K562 (cell line): ENCODE results near the gene FAM219A. TPM values are rescaled to one million over a fixed set of nuclear protein-coding genes. Genes with fewer than 3 reads are reported as not detected.

Experiments
- ATAC-seq: fragments of 200-7000 bp; cut with Tn5 transposase; 3 replicates; pipeline ENCODE4 v1.9.1; 2020; ENCODE audit warnings: moderate library complexity
- BruUV-seq: library from RNA; stranded (reverse); fragments of 400-500 nt; replicated peaks from 2 replicates; lab custom pipeline; 2021; lab: Mats Ljungman, UMichigan
- CTCF ChIA-PET: fragments of 300-600 bp; formaldehyde crosslinking; extraction: SDS; loops from one replicate; lab custom pipeline; 2021; ENCODE audit warnings: low intra/inter-chr PET ratio; lab: Yijun Ruan, JAX
- POLR2A ChIA-PET: fragments of 300-600, 350-650 bp; sonication (Branson Sonifier 250); formaldehyde crosslinking; extraction: SDS; loops from one replicate; lab custom pipeline; 2021; ENCODE audit warnings: antibody characterized with exemption, inconsistent platforms; lab: Yijun Ruan, JAX
- DNase-seq, 4 experiments: peaks; one replicate each; pipeline versions ENCODE4 v3.0.0 to v3.0.0-alpha.2; 2011 to 2018; ENCODE audit warnings: low spot score in 3 of 4, mixed read lengths in 3 of 4; ENCODE audit errors: extremely low read depth in 1 of 4
- FAIRE-seq: peaks from 2 replicates; lab custom pipeline; 2011; peaks lifted over from hg19 to GRCh38; lab: Jason Lieb, UNC
- H2AFZ ChIP-seq: 2 replicates; pipeline ENCODE4 v1.6.0; 2011; ENCODE audit warnings: low read depth, low read length, control low read depth, inconsistent platforms
- H3K27ac ChIP-seq: fragments of 200-600 bp; 3 replicates; pipeline ENCODE4 v1.8.0; 2011; ENCODE audit warnings: low read depth, mild to moderate bottlenecking, control low read depth, inconsistent platforms, low read length, moderate library complexity, mixed read lengths; ENCODE audit errors: extremely low read depth
- H3K27me3 ChIP-seq, 2 experiments: fragments of 300-600 bp in 1 of 2; 2 replicates in 1 of 2; 3 replicates in 1 of 2; pipeline versions ENCODE4 v1.6.0 to v1.8.0; 2011; ENCODE audit warnings: inconsistent platforms in 2 of 2, low read length in 2 of 2, mild to moderate bottlenecking in 1 of 2, mixed read lengths in 1 of 2, moderate library complexity in 1 of 2; ENCODE audit not compliant: control insufficient read depth in 2 of 2, insufficient read depth in 2 of 2
- H3K36me3 ChIP-seq: fragments of 300-600 bp; 3 replicates; pipeline ENCODE4 v1.8.0; 2011; ENCODE audit warnings: mild to moderate bottlenecking, low read length, inconsistent platforms; ENCODE audit not compliant: control insufficient read depth, insufficient read depth
- H3K4me1 ChIP-seq, 2 experiments: fragments of 200-600 bp in 1 of 2; replicated peaks in 1 of 2; 2 replicates in 1 of 2; 3 replicates in 1 of 2; pipeline versions ENCODE4 v1.5.1 to v1.8.0; 2011; ENCODE audit warnings: inconsistent platforms in 2 of 2, low read length in 2 of 2, mild to moderate bottlenecking in 1 of 2, mixed read lengths in 1 of 2, moderate library complexity in 1 of 2; ENCODE audit not compliant: control insufficient read depth in 2 of 2, insufficient read depth in 2 of 2
- H3K4me2 ChIP-seq: 2 replicates; pipeline ENCODE4 v1.6.1; 2011; ENCODE audit warnings: low read length, control low read depth, inconsistent platforms, mixed read lengths; ENCODE audit not compliant: insufficient read depth
- H3K4me3 ChIP-seq: fragments of 200-600 bp; sonication (generic), shearing (Covaris generic); 2 replicates; pipeline ENCODE4 v1.5.1; 2016; ENCODE audit warnings: control low read depth, inconsistent platforms
- H3K79me2 ChIP-seq: fragments of 200-600 bp; 3 replicates; pipeline ENCODE4 v1.8.0; 2011; ENCODE audit warnings: low read length, inconsistent platforms; ENCODE audit not compliant: control insufficient read depth, insufficient read depth
- H3K9ac ChIP-seq, 2 experiments: 2 replicates each; pipeline versions ENCODE4 v1.6.0 to v1.6.1; 2011; ENCODE audit warnings: low read depth in 2 of 2, low read length in 2 of 2, control low read depth in 1 of 2, inconsistent platforms in 1 of 2, mild to moderate bottlenecking in 1 of 2, mixed read lengths in 1 of 2; ENCODE audit not compliant: insufficient read depth in 1 of 2
- H3K9me1 ChIP-seq: one replicate; pipeline ENCODE4 v1.6.0; 2011; ENCODE audit warnings: inconsistent platforms, mild to moderate bottlenecking, low read length, moderate library complexity; ENCODE audit not compliant: control insufficient read depth, insufficient read depth
- H3K9me3 ChIP-seq: replicated peaks from 2 replicates; pipeline ENCODE4 v1.5.1; 2011; ENCODE audit warnings: low read depth, low read length, inconsistent platforms; ENCODE audit not compliant: control insufficient read depth, insufficient read depth
- H4K20me1 ChIP-seq: replicated peaks from 2 replicates; pipeline ENCODE4 v1.6.1; 2011; ENCODE audit warnings: low read length, inconsistent platforms, mixed read lengths; ENCODE audit not compliant: control insufficient read depth, insufficient read depth
- CTBP1 ChIP-seq: fragments of 450-650 bp; IDR thresholded peaks from 2 replicates; pipeline ENCODE4 v1.6.1; 2016; ENCODE audit warnings: borderline replicate concordance
- CTCF ChIP-seq, 3 experiments: IDR thresholded peaks in 2 of 3; conservative IDR thresholded peaks in 1 of 3; 2 replicates each; pipeline ENCODE4 v1.5.1; 2011 to 2012; ENCODE audit warnings: low read length in 3 of 3, mild to moderate bottlenecking in 3 of 3, control low read depth in 2 of 3, improper control_type of control experiment in 1 of 3, inconsistent platforms in 1 of 3, low read depth in 1 of 3, mixed read lengths in 1 of 3, moderate library complexity in 1 of 3; ENCODE audit not compliant: insufficient read depth in 2 of 3
- ETV1 ChIP-seq: fragments of 450-650 bp; conservative IDR thresholded peaks from 2 replicates; pipeline ENCODE4 v1.6.1; 2016; ENCODE audit warnings: missing genetic modification characterization, control low read depth, low read depth, missing compliant biosample characterization
- GATA2 ChIP-seq: sonication (generic); formaldehyde crosslinking; IDR thresholded peaks from 2 replicates; pipeline ENCODE4 v1.4.0; 2020; ENCODE audit warnings: mild to moderate bottlenecking, missing genetic modification reagents
- ZC3H8 ChIP-seq: fragments of 450-650 bp; IDR thresholded peaks from 2 replicates; pipeline ENCODE4 v1.6.1; 2017
- ZNF134 ChIP-seq: fragments of 250-450 bp; sonication (Bioruptor Pico); conservative IDR thresholded peaks from 2 replicates; pipeline ENCODE4 v1.4.0; 2020
- ZNF77 ChIP-seq: fragments of 250-450 bp; sonication (Bioruptor Pico); IDR thresholded peaks from 2 replicates; pipeline ENCODE4 v1.5.0; 2020
- WGBS: fragments of 100-300 bp; shearing (Covaris generic); methylation state at CpG from one replicate; pipeline ENCODE4 v1.1.6; 2016; ENCODE audit warnings: low coverage, mixed read lengths; ENCODE audit not compliant: insufficient coverage; ENCODE audit errors: missing lambda C conversion rate; 5-methylcytosine and 5-hydroxymethylcytosine counted together
- in situ Hi-C: fragments of 300-500 bp; cut with MboI; formaldehyde crosslinking; loops from 4 replicates; pipeline ENCODE4 v1.15.0; 2018; ENCODE audit warnings: inconsistent platforms, mixed read lengths
- intact Hi-C: fragments of 100-400 bp; cut with micrococcal nuclease; formaldehyde crosslinking; loops from 2 replicates; pipeline ENCODE4 v1.14.2; 2022
- polyA plus RNA-seq, 8 experiments: library from polyadenylated mRNA; depleted of rRNA in 4 of 8; stranded (reverse) in 5 of 8; unstranded in 3 of 8; fragments of >200 nt; fragmentation: Nextera tagmentation in 2 of 8; fragmentation: Illumina TruSeq in 1 of 8; extraction: Ambion mirVana in 2 of 8; extraction: Trizol in 1 of 8; gene quantifications; 2 replicates each; pipeline versions ENCODE4 v1.2.1 to v1.2.3, GENCODE V29; 2011 to 2014; ENCODE audit warnings: inconsistent platforms in 1 of 8, missing spikeins in 1 of 8
- total RNA-seq, 7 experiments: library from RNA; depleted of rRNA in 6 of 7; stranded (reverse); fragments of >200 nt in 6 of 7; fragmentation: Illumina TruSeq in 2 of 7; extraction: Trizol in 2 of 7; gene quantifications; 2 replicates each; pipeline versions ENCODE4 v1.2.1 to v1.2.3, GENCODE V29; 2011 to 2021; ENCODE audit warnings: low replicate concordance in 1 of 7
- TF ChIP-seq, protein P1 (sequence below): fragments of 450-650 bp; formaldehyde crosslinking; IDR thresholded peaks from 2 replicates; pipeline ENCODE4 v1.4.0; 2020; ENCODE audit warnings: mild to moderate bottlenecking, moderate library complexity
- TF ChIP-seq, protein P2 (sequence below), 2 experiments: IDR thresholded peaks; 2 replicates each; pipeline ENCODE4 v1.6.1; 2011; ENCODE audit warnings: borderline replicate concordance in 1 of 2, control low read depth in 1 of 2, low read depth in 1 of 2, low read length in 1 of 2, mild to moderate bottlenecking in 1 of 2, mixed read lengths in 1 of 2, moderate library complexity in 1 of 2; ENCODE audit not compliant: insufficient read depth in 1 of 2, insufficient read length in 1 of 2, poor library complexity in 1 of 2, severe bottlenecking in 1 of 2; ENCODE audit errors: extremely low read depth in 1 of 2
- TF ChIP-seq, protein P3 (sequence below): fragments of 200-800 bp; sonication (Bioruptor generic); IDR thresholded peaks from 2 replicates; pipeline ENCODE4 v1.6.1; 2016; ENCODE audit warnings: missing genetic modification characterization, missing compliant biosample characterization

FAM219A gene
- total and polyA plus RNA-seq, 9 of the 15 experiments (the other 6 are each of a cell fraction or from before 2014, with no cell fraction given): 0.63 to 8.6 (median 2.9) TPM

GRCh38 chr9:34375901-34376595 lies 82.3 kb downstream of the FAM219A start:
- Histone ChIP-seq H2AFZ (peak overlapping the region; percentile 78), H3K36me3 (no peaks in the 10 kb centered on the region), H4K20me1 (no peaks in the 10 kb centered on the region), H3K4me1 (peaks cover 8 to 35% of the 10 kb centered on the region in 2 experiments; a peak in 4 of 5 replicates), H3K27me3 (no peaks in the 10 kb centered on the region), H3K9me3 (no peaks in the 10 kb centered on the region), H3K27ac (no peak overlapping the region), H3K79me2 (no peaks in the 10 kb centered on the region), H3K9ac (peak overlapping the region; percentile 29 to 91; a peak in 3 of 4 replicates), H3K9me1 (no peaks in the 10 kb centered on the region), H3K4me2 (peak overlapping the region; percentile 81), H3K4me3 (peak overlapping the region; percentile 45)
- in situ Hi-C loops (no loop called here), intact Hi-C loops (no loop called here)
- peak; percentile 42 to 51 (median 48) for DNase-seq
- CTCF ChIA-PET: no interaction called here
- POLR2A ChIA-PET: interaction anchor here (0.6 to 1.8 kb wide), 4 partner anchors 42 to 63 kb away, joined by 3 to 6 read pairs (median 3); no protein-coding TSS in a partner anchor
- WGBS: 21% methylated on average over 18 of the region's 22 CpGs
- TSS peak; percentile 71 for BruUV-seq
- peak; percentile 41; the same call in 1 of the 2 replicates for TF ChIP-seq CTBP1
- TF ChIP-seq GATA2: peak; percentile 36; the same call in 1 of the 2 replicates
- TF ChIP-seq, protein P1, sequence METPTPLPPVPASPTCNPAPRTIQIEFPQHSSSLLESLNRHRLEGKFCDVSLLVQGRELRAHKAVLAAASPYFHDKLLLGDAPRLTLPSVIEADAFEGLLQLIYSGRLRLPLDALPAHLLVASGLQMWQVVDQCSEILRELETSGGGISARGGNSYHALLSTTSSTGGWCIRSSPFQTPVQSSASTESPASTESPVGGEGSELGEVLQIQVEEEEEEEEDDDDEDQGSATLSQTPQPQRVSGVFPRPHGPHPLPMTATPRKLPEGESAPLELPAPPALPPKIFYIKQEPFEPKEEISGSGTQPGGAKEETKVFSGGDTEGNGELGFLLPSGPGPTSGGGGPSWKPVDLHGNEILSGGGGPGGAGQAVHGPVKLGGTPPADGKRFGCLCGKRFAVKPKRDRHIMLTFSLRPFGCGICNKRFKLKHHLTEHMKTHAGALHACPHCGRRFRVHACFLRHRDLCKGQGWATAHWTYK (CRISPR knock-in tag): no peak
- TF ChIP-seq ZNF134 (CRISPR knock-in tag): peak; percentile 79
- TF ChIP-seq CTCF (IDR thresholded peaks at IDR 0.05 in 2 of 3, conservative IDR thresholded peaks at IDR 0.05 in 1 of 3; ENCODE audit: insufficient read depth in 2 of 3, low read depth in 1 of 3, low read length in 3 of 3): peak in 2 of 3 experiments; percentile 15 to 30; a peak in 1 of 6 replicates
- TF ChIP-seq, protein P2, sequence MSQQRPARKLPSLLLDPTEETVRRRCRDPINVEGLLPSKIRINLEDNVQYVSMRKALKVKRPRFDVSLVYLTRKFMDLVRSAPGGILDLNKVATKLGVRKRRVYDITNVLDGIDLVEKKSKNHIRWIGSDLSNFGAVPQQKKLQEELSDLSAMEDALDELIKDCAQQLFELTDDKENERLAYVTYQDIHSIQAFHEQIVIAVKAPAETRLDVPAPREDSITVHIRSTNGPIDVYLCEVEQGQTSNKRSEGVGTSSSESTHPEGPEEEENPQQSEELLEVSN (IDR thresholded peaks at IDR 0.05; ENCODE audit: borderline replicate concordance in 1 of 2, extremely low read depth in 1 of 2, insufficient read depth in 1 of 2, insufficient read length in 1 of 2, low read depth in 1 of 2, low read length in 1 of 2, poor library complexity in 1 of 2, severe bottlenecking in 1 of 2): peak in 1 of 2 experiments; percentile 14
- peak; percentile 49 for TF ChIP-seq ETV1 (tag)
- TF ChIP-seq ZNF77 (CRISPR knock-in tag): no peak
- no peak for TF ChIP-seq ZC3H8
- TF ChIP-seq, protein P3, sequence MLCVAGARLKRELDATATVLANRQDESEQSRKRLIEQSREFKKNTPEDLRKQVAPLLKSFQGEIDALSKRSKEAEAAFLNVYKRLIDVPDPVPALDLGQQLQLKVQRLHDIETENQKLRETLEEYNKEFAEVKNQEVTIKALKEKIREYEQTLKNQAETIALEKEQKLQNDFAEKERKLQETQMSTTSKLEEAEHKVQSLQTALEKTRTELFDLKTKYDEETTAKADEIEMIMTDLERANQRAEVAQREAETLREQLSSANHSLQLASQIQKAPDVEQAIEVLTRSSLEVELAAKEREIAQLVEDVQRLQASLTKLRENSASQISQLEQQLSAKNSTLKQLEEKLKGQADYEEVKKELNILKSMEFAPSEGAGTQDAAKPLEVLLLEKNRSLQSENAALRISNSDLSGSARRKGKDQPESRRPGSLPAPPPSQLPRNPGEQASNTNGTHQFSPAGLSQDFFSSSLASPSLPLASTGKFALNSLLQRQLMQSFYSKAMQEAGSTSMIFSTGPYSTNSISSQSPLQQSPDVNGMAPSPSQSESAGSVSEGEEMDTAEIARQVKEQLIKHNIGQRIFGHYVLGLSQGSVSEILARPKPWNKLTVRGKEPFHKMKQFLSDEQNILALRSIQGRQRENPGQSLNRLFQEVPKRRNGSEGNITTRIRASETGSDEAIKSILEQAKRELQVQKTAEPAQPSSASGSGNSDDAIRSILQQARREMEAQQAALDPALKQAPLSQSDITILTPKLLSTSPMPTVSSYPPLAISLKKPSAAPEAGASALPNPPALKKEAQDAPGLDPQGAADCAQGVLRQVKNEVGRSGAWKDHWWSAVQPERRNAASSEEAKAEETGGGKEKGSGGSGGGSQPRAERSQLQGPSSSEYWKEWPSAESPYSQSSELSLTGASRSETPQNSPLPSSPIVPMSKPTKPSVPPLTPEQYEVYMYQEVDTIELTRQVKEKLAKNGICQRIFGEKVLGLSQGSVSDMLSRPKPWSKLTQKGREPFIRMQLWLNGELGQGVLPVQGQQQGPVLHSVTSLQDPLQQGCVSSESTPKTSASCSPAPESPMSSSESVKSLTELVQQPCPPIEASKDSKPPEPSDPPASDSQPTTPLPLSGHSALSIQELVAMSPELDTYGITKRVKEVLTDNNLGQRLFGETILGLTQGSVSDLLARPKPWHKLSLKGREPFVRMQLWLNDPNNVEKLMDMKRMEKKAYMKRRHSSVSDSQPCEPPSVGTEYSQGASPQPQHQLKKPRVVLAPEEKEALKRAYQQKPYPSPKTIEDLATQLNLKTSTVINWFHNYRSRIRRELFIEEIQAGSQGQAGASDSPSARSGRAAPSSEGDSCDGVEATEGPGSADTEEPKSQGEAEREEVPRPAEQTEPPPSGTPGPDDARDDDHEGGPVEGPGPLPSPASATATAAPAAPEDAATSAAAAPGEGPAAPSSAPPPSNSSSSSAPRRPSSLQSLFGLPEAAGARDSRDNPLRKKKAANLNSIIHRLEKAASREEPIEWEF (CRISPR knock-in tag): no peak
- FAIRE-seq: no peak
- peak; percentile 34 for ATAC-seq
